H4 (cell line): Measurements from ENCODE around the gene PARP2. TPM values are rescaled to one million over a fixed set of nuclear protein-coding genes. Genes with fewer than 3 reads are reported as not detected.
"Not testable (repeated sequence)": the region's sequence is repeated elsewhere in the genome, so short reads cannot be mapped to it uniquely, and the experiment has no call there.

Experiments
- DNase-seq: peaks from one replicate; pipeline ENCODE4 v3.0.0-alpha.2; 2015; ENCODE audit warnings: low spot score
- total RNA-seq: library from RNA; depleted of rRNA; stranded (reverse); fragments of >200 nt; shearing (Covaris generic); gene quantifications from 2 replicates; pipeline ENCODE4 v1.2.3, GENCODE V29; 2014; rRNA removed

Gene PARP2, protein sequence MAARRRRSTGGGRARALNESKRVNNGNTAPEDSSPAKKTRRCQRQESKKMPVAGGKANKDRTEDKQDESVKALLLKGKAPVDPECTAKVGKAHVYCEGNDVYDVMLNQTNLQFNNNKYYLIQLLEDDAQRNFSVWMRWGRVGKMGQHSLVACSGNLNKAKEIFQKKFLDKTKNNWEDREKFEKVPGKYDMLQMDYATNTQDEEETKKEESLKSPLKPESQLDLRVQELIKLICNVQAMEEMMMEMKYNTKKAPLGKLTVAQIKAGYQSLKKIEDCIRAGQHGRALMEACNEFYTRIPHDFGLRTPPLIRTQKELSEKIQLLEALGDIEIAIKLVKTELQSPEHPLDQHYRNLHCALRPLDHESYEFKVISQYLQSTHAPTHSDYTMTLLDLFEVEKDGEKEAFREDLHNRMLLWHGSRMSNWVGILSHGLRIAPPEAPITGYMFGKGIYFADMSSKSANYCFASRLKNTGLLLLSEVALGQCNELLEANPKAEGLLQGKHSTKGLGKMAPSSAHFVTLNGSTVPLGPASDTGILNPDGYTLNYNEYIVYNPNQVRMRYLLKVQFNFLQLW
- total RNA-seq, result 21.9 and 33.6 TPM in 2 replicates

DNA sequence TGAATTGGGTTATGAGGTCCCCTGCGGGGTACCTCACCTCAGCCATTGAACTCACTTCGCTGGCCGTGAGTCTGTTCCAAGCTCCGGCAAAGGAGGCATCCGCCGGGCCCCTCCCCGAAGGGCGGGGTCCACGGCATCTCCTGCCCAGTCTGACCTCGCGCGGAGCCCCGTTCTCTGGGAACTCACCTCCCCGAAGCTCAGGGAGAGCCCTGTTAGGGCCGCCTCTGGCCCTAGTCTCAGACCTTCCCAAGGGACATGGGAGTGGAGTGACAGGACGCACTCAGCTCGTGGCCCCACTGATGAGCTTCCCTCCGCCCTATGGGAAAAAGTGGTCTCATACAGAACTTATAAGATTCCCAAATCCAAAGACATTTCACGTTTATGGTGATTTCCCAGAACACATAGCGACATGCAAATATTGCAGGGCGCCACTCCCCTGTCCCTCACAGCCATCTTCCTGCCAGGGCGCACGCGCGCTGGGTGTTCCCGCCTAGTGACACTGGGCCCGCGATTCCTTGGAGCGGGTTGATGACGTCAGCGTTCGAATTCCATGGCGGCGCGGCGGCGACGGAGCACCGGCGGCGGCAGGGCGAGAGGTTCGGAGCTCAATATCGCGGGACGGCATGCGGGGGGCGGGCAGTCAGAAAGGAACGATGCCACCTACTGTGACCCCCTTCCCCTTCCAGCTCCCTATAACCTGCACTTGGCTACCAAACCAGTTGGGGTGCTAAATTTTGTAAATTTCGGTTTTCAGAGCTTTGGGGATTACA is at the start of gene PARP2:
PARP2 (plus strand) TSS at position 544 of the 770 bp plus-strand sequence; CDS start at position 551, 7 bp downstream.
- peak; percentile 99 for DNase-seq

- no peak for DNase-seq
Observed at GRCh38 chr14:20294636-20295035, 48.8 kb upstream of the PARP2 start.

DNA sequence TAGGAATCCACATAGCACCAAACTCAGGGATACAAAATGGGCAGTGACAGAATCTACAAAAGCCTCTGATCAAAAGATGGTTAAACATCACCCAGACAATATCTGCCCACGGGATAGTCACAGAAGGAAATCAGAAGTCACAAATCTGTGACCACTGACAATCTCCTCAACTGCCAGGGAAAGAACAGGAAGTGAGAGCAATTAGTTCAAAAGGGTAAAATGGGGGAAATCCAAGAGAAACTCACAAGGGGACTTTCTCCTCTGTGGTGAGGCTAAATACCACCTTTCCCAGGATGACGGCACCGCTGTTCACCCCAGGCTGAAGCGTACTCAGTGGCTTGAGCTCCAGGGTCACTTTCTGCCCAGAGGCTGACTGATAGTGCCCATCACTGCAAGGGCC is 48.4 kb upstream of the PARP2 start:
- no peak for DNase-seq

DNA sequence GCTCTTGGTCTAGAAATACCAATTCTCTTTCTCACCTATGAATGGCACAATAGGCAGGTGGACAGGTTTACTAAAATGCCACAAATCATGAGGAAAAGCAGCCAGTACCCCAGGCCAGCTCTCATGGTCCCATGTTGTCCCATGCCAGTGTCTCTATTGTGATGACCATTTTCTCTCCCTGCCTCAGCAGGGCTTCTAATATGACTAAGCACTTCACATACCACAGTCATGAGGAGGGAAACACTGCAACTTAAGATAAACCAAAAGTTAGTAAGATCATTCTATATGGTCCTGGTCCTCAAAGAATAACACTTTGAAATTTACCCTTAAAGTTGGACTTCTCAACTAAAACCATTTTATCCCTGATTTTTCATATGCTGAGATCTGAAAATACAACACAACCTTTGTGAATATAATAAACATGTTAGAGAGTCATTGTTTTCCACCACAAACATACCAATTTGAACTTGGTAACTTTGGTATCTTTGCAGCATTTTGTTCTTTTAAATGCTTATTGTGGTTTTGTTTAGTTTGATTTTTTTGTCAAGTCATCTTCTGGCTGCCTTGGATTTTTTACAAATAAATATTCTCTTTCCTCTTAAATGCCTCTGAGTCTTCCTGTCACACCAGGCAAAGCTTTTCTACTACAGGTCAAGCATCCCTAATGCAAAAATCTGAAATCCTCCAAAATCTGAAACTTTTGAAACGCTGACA is 41.2 kb upstream of the PARP2 start:
- peak; percentile 15 for DNase-seq

GRCh38 chr14:20305265-20306078 is 38.0 kb upstream of the PARP2 start, which contains the start of gene TTC5:
Gene TTC5, minus strand, starts transcription at chr14:20305951. Its CDS starts 14 bp downstream, at chr14:20305937.
- DNase-seq, result peak; percentile 75

DNA sequence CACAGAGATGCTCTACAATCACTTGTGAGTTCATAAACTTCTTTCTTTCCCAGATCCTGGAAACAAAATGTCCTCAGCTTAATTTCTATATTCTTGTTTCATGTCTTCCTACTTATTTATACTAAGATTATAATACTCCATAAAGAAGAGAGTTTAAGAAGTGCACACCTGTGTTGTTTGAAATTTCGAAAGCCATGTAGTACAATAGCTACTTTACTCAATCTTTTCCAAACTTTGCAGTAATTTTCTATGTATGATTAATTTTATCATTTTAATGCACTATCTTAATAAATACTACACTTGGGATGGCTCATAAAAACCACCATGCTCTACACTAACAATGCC is 37.4 kb upstream of the PARP2 start:
- DNase-seq, result no peak

DNA sequence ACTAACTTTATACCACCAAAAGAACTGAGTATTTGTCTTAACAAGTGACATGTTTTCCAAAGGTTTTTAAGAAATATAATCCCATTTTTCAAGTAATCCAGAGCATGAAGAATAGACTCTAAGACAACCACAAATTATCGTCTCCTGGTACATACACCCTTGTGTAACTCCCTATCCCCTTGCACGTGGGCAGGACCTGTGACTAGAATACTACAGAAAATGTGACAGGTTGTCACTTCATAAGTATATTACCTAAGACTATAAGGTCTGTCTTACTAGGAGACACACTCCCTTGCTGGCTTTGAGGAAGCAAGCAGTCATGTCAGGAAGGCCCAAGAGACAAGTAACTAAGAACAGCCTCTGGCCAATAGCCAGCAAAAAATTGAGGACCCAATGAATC is 29.4 kb upstream of the PARP2 start:
- no peak for DNase-seq

GRCh38 chr14:20317720-20318119 is 25.7 kb upstream of the PARP2 start:
- DNase-seq, result no peak

GRCh38 chr14:20327005-20327869 is 16.2 kb upstream of the PARP2 start:
- peak; percentile 55 for DNase-seq

- no peak for DNase-seq
Observed at GRCh38 chr14:20328705-20329104, 14.7 kb upstream of the PARP2 start.

DNA sequence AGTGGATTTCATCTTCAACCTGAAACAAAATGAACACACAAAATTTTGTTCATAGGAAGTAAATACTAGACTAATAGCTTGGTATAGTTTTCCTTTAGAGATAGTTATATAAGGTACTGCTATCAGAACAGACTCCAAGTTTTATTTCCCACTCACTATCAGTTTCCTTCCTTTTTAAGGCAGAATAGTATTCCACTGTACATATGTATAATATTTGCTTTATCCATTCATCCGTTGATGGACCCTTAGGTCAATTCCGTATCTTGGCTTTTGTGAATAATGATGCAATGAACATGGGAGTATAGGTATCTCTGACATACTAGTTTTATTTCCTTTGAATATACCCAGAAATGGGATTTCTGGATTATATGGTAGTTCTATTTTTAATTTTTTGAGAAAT is 14.1 kb upstream of the PARP2 start:
- no peak for DNase-seq

GRCh38 chr14:20331053-20331613 is 12.3 kb upstream of the PARP2 start:
- no peak for DNase-seq

DNA sequence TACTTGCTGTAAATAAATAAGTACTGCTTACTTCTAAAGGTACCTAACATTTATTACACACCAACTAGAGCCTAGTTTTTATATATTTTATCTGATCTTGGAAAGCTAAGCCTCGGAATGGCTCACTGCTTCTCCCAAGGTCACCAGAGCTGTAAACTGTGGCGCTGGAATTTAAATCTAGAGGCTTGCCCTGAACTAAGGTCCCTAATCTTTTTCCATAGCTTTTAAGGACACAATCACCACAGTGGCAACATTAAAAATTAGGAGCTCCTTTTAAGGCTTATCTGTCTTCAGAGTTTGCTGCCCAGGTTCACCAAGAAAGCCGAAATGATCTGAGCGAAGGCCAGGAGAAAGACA is 11.0 kb upstream of the PARP2 start:
- no peak for DNase-seq

GRCh38 chr14:20332788-20333493 is 10.5 kb upstream of the PARP2 start, which contains the start of gene CCNB1IP1:
Gene CCNB1IP1, minus strand, starts transcription at chr14:20333279. Its CDS starts 16,756 bp downstream, at chr14:20316523.
- peak; percentile 95 for DNase-seq

GRCh38 chr14:20333494-20333841 is 10.0 kb upstream of the PARP2 start:
- DNase-seq, result no peak

- DNase-seq, result no peak
Observed at GRCh38 chr14:20334017-20334416, 9.4 kb upstream of the PARP2 start.

DNA sequence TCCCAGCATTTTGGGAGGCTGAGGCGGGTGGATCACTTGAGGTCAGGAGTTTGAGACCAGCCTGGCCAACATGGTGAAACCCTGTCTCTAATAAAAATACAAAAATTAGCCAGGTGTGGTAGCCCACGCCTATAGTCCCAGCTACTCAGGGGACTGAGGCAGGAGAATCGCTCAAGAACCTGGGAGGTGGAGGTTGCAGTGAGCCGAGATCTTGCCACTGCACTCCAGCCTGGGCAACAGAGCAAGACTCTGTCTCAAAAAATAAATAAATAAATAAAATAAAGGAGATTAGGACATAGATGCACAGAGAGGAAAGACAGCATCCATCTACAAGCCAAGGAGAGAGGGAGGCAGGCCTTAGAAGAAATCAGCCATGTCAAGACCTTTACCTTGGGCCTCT is 2.4 kb upstream of the PARP2 start:
- DNase-seq, result not testable (repeated sequence)

GRCh38 chr14:20341646-20342045 is 1.8 kb upstream of the PARP2 start:
- no peak for DNase-seq

GRCh38 chr14:20343862-20344220 is 406 bp downstream of the PARP2 start:
- no peak for DNase-seq
